Measurements from ENCODE around the gene ZIC2.
"Not testable (repeated sequence)": the region's sequence is repeated elsewhere in the genome, so short reads cannot be mapped to it uniquely, and the experiment has no call there.

ZIC2 gene

GRCh38 chr13:100032642-100033041 is 51.1 kb downstream of the ZIC2 start:
- not testable (repeated sequence) for DNase-seq

GRCh38 chr13:100035936-100036335 is 54.4 kb downstream of the ZIC2 start:
- no peak for DNase-seq

Measured in NCI-H2227 treated with DMSO at 0.1 percent for 48 hours (cell line).